DND-41 (cell line): Measurements from ENCODE around the gene SLC35D1.

Experiments
- EZH2 ChIP-seq: IDR thresholded peaks from 3 replicates; pipeline ENCODE4 v1.6.1; 2012; ENCODE audit warnings: borderline replicate concordance, low read depth, mild to moderate bottlenecking, moderate library complexity, low read length, inconsistent platforms; ENCODE audit not compliant: severe bottlenecking
- TF ChIP-seq, protein P1 (sequence below): IDR thresholded peaks from 2 replicates; pipeline ENCODE4 v1.5.1; 2012; ENCODE audit warnings: borderline replicate concordance, low read length, moderate library complexity, mild to moderate bottlenecking; ENCODE audit not compliant: poor library complexity, severe bottlenecking; ENCODE audit errors: extremely low read depth

- TF ChIP-seq, protein P1, sequence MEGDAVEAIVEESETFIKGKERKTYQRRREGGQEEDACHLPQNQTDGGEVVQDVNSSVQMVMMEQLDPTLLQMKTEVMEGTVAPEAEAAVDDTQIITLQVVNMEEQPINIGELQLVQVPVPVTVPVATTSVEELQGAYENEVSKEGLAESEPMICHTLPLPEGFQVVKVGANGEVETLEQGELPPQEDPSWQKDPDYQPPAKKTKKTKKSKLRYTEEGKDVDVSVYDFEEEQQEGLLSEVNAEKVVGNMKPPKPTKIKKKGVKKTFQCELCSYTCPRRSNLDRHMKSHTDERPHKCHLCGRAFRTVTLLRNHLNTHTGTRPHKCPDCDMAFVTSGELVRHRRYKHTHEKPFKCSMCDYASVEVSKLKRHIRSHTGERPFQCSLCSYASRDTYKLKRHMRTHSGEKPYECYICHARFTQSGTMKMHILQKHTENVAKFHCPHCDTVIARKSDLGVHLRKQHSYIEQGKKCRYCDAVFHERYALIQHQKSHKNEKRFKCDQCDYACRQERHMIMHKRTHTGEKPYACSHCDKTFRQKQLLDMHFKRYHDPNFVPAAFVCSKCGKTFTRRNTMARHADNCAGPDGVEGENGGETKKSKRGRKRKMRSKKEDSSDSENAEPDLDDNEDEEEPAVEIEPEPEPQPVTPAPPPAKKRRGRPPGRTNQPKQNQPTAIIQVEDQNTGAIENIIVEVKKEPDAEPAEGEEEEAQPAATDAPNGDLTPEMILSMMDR: no peak
- no peak for TF ChIP-seq EZH2
Observed at GRCh38 chr1:66998972-66999371, 55.0 kb downstream of the SLC35D1 start.
